ENCODE measurements around the gene TNFSF13B.

- no peak for TF ChIP-seq CTCF (IDR thresholded peaks at IDR 0.05 in 8 of 11, conservative IDR thresholded peaks at IDR 0.05 in 3 of 11)
- no peak for TF ChIP-seq POLR2A (IDR thresholded peaks at IDR 0.05)
- no peak for TF ChIP-seq POLR2AphosphoS5 (IDR thresholded peaks at IDR 0.05)
Observed at GRCh38 chr13:108346376-108346775, 76.9 kb downstream of the TNFSF13B start.

Measured in spleen (tissue), 7 donors.